Activated naive CD4-positive, alpha-beta T cell treated with anti-CD3 and anti-CD28 coated beads, Interleukin-2, amount 50 U/mL, for 72 hours (primary cell): Measurements from ENCODE around the gene GRID1. TPM values are rescaled to one million over a fixed set of nuclear protein-coding genes. Genes with fewer than 3 reads are reported as not detected.

Experiments
- ATAC-seq, 2 donors: fragments of 150-1000 bp; cut with Tn5 transposase; 2 replicates each; pipeline ENCODE4 v1.10.0; 2021; ENCODE audit warnings: mild to moderate bottlenecking in 2 of 2, moderate library complexity in 2 of 2
- DNase-seq, 2 donors: peaks; one replicate each; pipeline ENCODE4 v3.0.0; 2021 to 2022; ENCODE audit warnings: low spot score in 2 of 2
- H3K27ac Mint-ChIP-seq, 2 donors: one replicate each; pipeline ENCODE4 v1.8.0; 2022; ENCODE audit warnings: mild to moderate bottlenecking in 2 of 2, mixed read lengths in 2 of 2
- H3K36me3 Mint-ChIP-seq, 2 donors: one replicate each; pipeline ENCODE4 v1.8.0; 2022; ENCODE audit warnings: mixed read lengths in 2 of 2
- H3K9me3 Mint-ChIP-seq, 2 donors: one replicate each; pipeline ENCODE4 v1.8.0; 2022; ENCODE audit warnings: mixed read lengths in 2 of 2
- total RNA-seq, 2 donors: library from RNA; stranded (reverse); gene quantifications; one replicate each; pipeline ENCODE4 v1.2.3, GENCODE V29; 2022

The GRID1 gene
- total RNA-seq, 2 donors from 2014 or later: not detected

DNA sequence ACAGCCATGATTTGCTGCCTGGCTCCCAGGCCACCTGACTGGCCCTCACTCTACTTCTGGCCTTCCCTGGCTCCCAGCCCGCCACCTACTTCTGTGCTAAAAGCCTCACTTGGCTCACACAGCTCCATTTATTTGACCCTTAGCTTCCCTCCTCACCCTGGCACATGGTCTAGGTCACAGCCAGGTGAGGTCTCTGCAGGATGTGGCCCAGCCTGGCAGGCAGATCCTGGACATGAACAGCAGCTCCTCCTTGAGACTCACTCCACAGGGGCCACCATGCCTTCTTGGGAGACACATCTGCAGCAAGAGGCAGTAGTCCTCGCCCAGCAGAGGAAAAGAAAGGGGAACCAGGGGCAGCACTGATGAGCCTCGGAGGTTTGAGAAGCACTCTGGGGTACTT lies 64.6 kb downstream of the GRID1 start:
- H3K36me3 Mint-ChIP-seq: no peaks in the 10 kb centered on the region
- no peak for ATAC-seq
- no peak for DNase-seq
- no peak overlapping the region for H3K27ac Mint-ChIP-seq
- no peaks in the 10 kb centered on the region for H3K9me3 Mint-ChIP-seq

DNA sequence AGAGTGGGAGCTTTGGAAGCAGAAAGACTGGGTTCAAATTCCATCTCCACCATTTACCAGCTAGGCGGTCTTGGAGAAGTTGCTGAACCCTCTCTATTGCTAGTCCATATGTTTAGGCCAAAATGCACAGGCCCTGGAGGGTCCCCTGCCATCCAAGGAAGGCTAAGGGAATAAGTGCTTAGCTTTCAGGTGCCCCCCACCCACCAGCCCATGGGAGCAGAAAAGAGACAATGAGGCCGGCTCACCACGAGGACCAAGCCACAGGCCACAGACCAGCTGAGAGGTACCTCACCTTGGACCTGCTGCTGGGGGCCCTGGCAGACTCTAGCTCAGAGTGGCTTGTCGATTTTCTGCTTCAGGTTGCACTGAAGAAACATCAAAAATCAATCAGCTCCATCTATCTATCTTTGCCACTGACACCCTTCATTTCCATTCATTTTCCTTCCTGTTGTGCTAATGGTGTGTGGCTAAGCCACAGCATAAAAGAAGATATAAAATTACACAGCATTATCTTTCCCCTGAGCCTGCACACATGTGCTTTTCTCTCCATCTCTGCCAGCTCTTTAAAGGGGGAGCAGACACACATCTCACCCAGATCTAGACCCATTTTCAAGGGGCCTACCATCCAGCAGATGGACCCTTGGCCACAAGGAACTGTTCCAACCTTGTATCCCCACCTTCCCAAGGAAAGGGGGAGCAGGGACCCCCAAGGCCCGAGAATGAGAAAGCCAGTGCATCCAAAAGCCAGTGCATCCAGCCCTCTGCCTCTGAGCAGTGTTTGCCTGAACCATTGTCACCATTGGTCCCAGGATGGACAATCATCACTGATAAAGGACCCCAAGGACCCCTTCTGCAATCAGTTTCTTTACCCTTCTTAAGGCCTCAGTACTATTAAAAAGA lies 65.4 kb downstream of the GRID1 start:
- DNase-seq (peak in 1 of 2 donors; percentile 21), ATAC-seq (no peak)
- H3K36me3 Mint-ChIP-seq: no peaks in the 10 kb centered on the region
- no peaks in the 10 kb centered on the region for H3K9me3 Mint-ChIP-seq
- H3K27ac Mint-ChIP-seq: no peak overlapping the region

DNA sequence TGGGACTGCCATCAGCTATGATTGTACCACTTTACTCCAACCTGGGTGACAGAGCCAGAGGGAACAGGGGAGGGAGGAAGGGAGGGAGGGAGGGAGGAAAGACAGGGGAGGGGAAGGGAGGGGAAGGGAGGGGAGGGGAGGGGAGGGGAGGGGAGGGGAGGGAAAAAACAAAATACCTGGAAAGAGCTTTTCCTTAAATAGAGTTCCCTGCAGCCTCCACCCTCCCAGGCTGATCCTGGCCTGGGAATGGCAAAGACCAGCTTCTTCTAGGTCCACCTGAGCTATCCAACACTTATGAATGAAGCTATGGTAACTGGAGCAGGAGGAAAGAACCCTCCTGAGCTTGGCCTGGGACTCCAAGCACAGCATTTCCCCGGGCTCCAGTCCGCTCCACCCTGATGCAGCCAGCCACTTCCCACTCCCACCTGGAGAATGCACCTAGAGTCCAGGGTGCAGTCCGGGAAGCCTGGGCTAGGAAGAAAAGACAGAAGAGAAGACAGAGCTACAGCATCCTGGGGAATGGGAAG lies 66.1 kb downstream of the GRID1 start:
- no peaks in the 10 kb centered on the region for H3K9me3 Mint-ChIP-seq
- no peak overlapping the region for H3K27ac Mint-ChIP-seq
- H3K36me3 Mint-ChIP-seq: no peaks in the 10 kb centered on the region

DNA sequence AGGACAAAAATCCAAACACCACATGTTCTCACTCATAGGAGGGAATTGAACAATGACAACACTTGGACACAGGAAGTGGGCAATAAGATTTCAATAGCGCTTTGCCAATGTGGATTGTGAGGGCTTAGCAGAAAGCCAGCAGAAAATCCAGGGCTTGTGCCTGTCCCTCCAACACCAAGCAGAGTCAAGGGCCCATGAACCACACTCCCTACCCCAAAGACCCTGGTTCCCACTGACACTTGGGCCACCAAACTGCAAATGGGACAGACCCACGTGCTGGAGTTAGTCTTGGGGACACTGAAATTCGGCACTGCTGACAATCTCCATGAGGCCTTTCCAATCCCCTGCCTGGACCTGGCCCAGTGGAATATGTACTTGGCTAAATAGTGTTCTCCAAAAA lies 67.0 kb downstream of the GRID1 start:
- Mint-ChIP-seq H3K36me3 (no peaks in the 10 kb centered on the region), H3K9me3 (no peaks in the 10 kb centered on the region), H3K27ac (no peak overlapping the region)
- DNase-seq: no peak
- ATAC-seq: no peak

More for the DNA sequence above, 66.1 kb downstream of the GRID1 start:
- peak in 1 of 2 donors; percentile 16 for DNase-seq
- no peak for ATAC-seq

DNA sequence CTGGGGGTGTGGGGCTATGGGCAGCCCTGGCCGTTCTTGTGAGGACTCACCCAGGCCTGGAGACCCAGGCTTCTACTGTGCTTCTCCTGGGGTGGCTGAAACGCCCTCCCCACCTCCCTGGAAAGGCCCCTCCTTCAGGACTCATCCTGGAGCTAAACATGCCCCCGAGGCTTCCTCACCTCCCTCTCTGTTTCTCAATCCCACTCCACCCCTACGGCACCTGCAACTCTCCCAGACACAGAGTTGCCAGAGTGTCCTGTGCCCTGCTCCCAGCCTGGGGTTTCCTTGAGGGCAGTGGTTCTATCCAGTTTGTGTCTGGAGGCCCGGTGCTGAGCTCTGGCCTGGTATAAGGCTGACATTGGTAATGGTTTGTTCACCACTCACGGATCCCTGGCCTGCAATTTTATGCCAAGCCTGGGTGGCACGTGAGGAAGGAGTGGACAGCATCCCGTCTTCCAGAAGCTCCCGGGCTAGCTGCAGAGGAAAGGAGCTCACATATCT lies 68.0 kb downstream of the GRID1 start:
- no peak overlapping the region for H3K27ac Mint-ChIP-seq
- peak in 1 of 2 donors; percentile 35 for DNase-seq
- ATAC-seq: no peak
- no peaks in the 10 kb centered on the region for H3K9me3 Mint-ChIP-seq
- H3K36me3 Mint-ChIP-seq: no peaks in the 10 kb centered on the region

DNA sequence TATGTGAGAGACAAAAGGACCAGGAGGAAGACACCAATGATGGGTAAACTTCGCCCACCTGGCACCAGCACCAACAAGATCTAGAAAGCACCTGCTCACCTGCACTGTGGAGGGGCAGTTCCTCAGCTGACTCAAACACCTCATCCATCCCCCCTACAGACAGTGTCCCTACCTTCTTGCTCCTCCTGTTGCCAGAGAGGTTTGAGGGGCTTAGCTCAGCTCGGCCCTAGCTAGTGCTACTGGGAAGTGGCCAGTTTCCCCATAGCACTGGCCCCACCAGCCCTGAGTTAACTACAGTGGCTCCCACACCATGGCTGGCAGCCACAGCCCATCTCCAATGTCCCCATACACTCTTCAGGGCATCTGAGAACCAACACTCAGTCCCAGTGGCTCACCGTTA lies 70.8 kb downstream of the GRID1 start:
- H3K27ac Mint-ChIP-seq: no peak overlapping the region
- H3K36me3 Mint-ChIP-seq: no peaks in the 10 kb centered on the region
- DNase-seq: peak in 1 of 2 donors; percentile 6
- H3K9me3 Mint-ChIP-seq: no peaks in the 10 kb centered on the region
- no peak for ATAC-seq

DNA sequence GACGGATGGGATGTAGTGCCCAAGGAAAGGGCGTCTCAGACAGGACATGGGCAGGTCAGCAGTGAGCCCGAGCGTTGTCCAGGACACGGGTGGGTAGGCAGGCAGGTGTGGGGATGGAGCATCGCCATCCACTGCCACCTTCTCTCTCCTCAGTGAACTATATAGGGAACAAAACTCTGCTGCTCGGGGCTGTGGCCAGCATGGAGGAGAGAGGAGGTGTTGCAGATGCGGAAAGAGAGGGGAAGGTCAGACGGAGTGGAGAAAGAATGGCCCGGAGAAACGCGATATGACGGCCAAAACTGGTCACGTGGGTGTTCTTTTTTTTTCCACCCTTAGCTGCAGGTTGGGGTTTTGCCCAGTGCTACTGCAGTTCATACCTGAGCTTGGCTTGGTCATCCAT lies 71.2 kb downstream of the GRID1 start:
- ATAC-seq: no peak
- Mint-ChIP-seq H3K27ac (no peak overlapping the region), H3K36me3 (no peaks in the 10 kb centered on the region), H3K9me3 (no peaks in the 10 kb centered on the region)
- peak in 1 of 2 donors; percentile 16 for DNase-seq

DNA sequence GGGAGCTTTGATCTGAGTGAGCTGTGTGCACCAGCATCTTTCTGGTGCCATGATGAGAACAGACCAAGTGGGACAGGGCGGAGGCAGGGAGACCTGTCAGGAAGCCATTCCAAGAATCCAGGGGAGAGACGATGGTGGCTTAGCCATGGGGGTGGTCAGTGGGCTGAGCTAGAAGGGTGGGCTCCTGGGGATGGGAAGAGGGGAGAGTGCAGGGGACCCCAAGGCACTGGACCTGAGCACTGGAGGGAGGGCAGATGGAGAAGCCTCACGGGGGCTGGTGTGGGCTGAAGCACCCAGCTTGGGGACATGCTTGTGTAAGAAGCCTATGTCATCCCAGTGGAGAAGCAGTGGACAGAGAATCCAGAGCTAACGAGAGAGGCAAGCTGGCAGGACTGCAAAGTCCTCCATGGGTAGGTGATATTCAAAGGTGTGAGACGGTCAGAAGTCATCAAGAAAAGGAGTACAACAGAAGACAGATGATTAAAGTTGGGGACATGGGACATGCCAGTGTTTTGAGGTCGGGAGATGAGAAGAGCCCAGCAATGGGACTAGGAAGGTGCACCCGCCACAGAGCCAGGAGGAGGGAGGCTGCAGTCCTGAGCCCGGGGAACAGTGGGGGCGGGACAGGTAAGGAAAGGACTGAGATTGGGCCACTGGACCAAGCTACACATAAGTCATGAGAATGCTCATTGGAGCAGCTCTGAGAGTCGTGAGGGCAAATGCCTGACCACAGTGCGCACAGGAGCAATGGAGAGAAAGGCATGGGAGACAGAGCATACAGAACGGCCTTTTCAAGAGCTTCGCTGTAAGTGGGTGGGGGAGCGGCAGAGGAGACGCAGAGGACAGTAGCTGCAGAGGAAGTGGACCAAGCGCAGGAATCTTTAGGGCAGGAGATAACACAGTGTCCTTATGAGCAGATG lies 72.0 kb downstream of the GRID1 start:
- peak in 1 of 2 donors; percentile 20 for DNase-seq
- ATAC-seq: no peak
- no peak overlapping the region for H3K27ac Mint-ChIP-seq
- H3K9me3 Mint-ChIP-seq: no peaks in the 10 kb centered on the region
- H3K36me3 Mint-ChIP-seq: no peaks in the 10 kb centered on the region

DNA sequence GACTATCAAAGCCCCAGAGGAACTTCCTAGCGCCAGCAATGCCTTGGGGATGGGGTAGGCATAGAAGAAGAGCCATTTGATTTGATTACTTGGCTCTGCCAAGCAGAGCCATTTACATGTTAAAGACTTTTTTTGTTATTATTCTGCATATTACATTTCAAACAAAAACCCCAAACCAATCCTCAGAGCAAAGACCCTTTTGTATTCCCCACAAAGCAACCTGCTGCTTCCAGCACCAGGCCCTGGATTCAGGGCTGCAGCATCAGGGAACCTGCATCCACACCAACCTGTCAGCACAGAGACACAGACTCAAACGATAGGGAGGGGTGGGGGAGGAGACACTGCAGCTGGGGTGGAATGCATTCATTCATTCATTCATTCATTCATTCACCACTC lies 73.2 kb downstream of the GRID1 start:
- H3K27ac Mint-ChIP-seq: no peak overlapping the region
- H3K36me3 Mint-ChIP-seq: no peaks in the 10 kb centered on the region

DNA sequence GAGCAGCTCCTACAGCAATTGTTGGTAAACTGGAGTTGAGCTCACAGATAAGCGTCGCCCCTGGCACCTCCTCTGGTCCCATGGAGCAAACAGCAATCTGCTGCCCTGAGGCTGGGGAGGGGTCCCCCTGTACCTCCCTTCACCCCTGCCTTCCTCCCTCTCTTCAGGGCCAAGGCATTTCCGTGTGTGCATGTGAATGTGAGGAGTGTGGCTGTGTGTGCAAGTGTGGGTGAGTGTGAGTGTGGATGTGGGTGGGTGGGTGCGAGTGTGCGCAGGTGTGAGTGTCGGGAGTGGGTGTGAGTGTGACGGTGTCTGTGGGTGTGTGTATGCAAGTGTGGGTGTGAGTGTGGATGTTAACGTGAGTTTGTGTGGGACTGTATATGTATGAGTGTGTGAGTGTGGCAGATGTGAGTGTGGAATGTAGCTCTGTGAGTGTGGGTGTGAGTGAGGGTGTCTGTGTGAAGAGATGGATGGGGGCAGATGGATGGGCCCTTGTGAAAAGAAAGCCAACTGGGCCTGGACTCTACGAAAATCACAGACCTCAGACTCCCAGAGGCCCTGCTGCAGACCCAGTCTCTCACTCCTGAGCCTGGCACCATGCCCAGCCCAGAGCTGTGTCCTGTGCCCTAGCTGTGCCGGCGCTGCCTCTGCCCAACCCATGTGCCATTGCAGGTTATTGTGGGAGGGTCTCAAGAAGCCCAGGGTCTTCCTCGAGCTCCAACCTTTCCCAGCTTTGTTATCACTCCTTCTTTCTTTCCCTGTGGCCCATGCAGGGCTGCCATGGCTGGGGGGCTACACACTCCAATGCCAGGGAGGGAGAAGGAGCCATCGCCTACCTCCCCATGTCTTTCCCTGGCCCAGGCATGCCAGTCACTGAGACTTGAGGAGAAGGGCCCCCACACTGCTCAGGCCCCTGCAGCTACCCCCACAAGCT lies 73.9 kb downstream of the GRID1 start:
- Mint-ChIP-seq H3K9me3 (no peaks in the 10 kb centered on the region), H3K36me3 (no peaks in the 10 kb centered on the region), H3K27ac (no peak overlapping the region)
- DNase-seq (peak in 1 of 2 donors; percentile 40), ATAC-seq (no peak)

More for the DNA sequence above, 73.2 kb downstream of the GRID1 start:
- DNase-seq: no peak
- no peak for ATAC-seq
- no peaks in the 10 kb centered on the region for H3K9me3 Mint-ChIP-seq

DNA sequence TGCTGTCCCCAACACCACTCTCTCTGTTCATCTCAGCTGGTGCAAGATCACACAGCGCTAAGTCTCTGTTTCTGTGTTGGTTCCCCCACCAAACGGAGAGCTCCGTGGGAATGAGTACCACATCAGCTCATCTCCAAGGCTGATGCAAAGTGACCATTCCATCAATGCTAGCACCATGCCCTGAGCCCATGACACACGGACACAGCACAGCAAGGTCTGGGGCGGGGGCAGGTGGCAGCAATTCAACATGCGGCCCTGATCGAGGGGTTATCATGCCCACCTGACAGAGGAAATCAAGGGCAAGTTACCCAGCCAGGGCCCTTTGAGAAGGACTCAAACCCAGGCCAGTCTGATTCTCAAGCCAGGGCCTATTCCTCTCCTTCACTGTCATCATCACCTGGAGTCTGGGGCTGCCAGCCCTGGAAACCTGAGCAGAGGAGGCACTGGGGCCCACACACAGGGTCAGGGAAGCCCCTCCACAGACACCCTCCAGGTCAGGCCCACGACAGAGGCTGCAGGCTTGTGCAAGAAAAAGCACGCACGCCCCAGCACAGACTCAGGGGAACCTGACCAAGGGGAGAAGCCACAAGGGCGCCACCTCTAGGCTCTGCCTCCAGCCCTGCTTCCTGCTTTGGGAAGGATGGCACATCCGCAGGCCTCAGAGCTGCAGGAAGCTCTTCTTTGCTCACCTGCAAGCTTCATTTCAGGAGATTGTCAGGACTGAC lies 74.8 kb downstream of the GRID1 start:
- Mint-ChIP-seq H3K36me3 (no peaks in the 10 kb centered on the region), H3K27ac (no peak overlapping the region), H3K9me3 (no peaks in the 10 kb centered on the region)
- ATAC-seq (no peak), DNase-seq (peak in 1 of 2 donors; percentile 14)

DNA sequence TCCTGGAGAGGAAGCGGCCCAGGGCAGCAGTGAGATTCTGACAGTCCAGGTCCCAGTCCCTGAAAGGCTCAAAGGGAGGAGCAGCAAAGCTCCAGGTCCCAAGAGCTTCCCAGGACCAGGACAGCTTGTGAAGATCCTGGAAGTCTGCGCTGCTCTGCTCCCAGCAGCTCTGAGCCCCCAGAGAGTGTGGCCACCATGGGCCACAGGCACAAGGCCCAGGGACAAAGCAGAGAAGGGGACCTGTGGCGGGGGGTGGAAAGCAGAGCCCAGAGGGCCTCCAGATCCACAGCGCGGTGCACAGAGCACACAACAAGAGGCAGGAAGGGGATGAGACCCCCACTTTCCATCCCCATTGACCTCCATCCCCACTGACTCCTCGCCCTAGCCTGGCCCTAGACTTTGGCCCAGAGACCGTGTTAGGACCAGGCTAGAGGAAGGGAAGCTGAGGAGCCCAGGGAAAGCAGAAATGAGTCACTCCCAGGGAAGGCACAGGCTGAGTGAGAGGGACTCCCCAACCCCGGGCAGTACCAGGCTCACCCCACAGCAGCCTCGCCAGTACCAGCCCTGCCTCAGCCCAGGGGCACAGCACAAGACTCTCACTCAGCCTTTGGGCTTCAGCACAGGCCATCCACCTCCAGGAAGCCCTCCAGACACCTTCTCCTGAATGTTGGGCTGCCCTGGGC lies 75.5 kb downstream of the GRID1 start:
- Mint-ChIP-seq H3K36me3 (no peaks in the 10 kb centered on the region), H3K9me3 (no peaks in the 10 kb centered on the region), H3K27ac (no peak overlapping the region)
- DNase-seq (peak in 1 of 2 donors; percentile 42), ATAC-seq (peak in 1 of 2 donors; percentile 11)

DNA sequence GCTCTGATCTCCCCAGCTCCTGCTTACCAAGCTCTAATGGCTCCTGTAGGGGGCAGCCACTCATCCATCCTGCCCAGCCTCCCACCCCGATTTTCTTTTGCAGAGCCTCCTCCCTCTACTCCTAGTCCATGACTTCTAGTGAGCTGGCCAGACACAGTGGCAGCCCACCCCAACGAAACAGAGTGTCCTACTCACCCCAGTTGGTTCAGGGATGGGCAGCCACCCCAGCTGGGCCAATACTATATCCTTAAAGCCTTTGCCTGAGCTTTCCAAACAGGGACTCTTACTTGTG lies 77.1 kb downstream of the GRID1 start:
- ATAC-seq (no peak), DNase-seq (peak in 1 of 2 donors; percentile 26)
- Mint-ChIP-seq H3K27ac (no peak overlapping the region), H3K9me3 (no peaks in the 10 kb centered on the region), H3K36me3 (no peaks in the 10 kb centered on the region)

DNA sequence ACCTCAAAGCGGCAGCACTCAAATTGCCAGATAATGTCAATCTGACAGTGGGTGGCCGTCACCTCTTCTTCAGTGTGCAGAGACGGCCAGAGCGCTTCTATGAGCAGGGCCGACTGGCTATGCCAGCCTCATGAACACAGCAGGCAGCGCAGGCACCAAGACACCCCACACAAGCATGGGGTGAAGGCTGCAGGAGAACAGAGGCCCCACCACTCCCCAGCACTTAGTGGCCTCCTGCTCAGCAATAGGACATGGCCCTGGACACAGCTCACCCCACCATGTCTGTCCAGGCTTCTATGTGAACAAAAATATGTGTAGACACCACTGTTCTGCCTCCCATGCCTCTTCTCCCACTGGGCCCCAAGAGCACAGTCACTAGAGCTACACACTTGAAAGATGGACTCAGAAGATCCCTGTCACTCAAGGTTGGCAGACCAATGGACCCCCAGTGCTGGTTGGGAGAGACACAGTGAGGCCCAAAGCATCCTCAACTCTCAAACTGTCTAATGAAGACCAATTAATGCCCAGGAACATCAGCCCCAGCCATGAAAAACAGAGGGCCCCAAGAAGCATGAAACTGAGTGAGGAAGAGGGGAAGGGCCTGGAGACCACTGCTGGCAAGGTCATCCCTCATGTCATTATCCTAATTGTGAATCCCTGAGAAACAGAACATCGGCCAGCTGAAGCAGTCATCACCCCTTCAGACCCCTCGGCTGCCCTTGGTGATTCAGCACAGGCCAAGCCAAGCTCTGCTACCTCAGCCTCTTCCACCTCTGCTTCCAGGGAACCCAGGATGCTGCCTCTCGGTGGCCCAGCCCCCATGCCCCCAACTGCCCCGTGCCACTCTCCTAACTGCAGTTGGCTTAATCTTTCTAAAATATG lies 77.7 kb downstream of the GRID1 start:
- Mint-ChIP-seq H3K36me3 (no peaks in the 10 kb centered on the region), H3K27ac (no peak overlapping the region), H3K9me3 (no peaks in the 10 kb centered on the region)
- DNase-seq (no peak), ATAC-seq (no peak)
